Suppressor macrophage (primary cell): ENCODE data around the gene WDR70.
"Not testable (repeated sequence)": the region's sequence is repeated elsewhere in the genome, so short reads cannot be mapped to it uniquely, and the experiment has no call there.

Experiments used
- DNase-seq, 4 experiments: peaks; one replicate each; pipeline ENCODE4 v3.0.0-alpha.2; 2020 to 2022

The WDR70 gene

DNA sequence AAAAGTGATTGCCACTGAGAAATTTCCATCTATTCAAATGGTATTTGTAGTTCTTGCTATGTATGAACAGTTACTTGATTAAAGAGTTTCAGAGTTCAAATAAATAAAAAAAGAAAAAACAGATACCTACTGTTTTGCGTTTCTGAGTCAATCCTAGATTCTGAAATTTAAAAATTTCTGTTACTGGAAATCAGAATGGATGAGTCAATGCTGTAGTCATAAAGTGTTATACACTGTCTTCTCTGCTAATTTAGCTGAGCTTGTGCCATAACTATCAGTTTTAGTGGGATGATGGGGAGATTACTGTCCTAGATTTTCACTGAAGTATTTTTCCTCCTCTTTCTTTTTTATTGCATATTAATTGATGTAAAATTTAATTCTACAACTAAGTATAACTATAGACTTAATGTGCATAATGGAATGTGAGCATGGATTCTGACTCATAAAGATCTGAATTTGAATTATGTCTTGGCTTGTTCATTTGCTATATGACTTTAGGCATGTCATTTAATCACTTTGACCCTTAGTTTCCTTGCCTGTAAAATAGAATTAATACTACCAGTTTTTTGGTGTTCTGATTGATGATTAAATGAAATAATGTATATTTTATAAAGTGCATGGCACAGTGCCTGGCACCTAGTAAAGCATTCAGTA lies 75.4 kb downstream of the WDR70 start:
- DNase-seq = not testable (repeated sequence)

DNA sequence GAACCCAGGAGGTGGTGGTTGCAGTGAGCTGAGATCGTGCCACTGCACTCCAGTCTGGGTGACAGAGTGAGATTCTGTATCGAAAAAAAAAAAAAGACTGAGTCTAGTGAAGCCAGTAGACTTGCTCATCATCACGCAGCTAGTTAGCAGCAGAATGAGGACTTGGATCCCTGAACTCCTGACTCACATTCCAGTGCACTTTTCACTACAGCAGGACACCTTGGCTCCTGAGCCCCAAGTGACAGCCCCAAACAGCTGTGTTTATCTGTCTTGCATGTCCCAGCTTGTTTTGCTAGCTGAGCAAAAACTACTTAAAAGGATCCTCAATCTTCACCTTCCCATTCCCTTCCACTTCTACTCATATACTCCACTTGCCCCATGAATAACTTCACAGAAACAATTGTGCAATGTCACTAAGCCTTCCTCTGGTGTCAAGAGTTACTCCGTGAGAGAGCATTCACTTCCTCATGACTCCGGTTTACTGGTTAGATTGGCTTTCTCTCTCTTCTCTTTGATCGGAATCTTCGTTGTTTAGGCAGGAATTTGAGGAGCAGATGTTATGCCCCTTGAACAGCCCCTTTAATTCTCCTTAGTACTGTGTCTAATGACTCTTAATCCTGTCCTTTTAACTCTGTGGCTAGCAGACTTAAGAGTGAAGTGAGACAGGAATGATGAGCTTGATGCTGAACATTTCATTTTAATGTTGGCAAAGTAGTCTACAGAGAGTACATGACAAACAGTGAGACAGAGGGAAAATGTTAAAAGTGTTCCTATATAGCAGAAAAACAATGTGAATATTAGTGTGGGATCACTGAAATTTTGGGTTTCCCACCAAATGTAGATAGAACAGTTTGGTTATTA lies 84.3 kb downstream of the WDR70 start:
- peak; percentile 57 to 82 (median 70) for DNase-seq

DNA sequence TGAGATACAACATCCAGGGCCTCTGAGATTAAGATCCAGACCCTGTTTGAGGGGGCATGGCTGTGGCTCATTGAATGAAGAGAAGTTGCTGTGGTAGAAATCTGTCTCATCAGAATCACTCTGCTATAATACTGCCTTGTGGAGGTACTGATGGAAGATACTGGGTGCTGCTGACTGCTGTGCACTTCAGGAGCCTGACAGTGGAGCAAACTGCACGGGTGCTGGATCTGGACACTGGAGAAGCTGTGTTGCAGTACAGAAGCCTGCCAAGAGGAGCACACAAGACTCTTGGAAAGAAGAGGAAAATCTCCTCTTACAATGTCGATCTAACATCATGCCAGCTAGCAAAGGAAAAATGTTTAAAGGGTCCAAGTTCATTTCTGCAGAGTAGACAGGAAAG lies 85.5 kb downstream of the WDR70 start:
- DNase-seq = not testable (repeated sequence)

DNA sequence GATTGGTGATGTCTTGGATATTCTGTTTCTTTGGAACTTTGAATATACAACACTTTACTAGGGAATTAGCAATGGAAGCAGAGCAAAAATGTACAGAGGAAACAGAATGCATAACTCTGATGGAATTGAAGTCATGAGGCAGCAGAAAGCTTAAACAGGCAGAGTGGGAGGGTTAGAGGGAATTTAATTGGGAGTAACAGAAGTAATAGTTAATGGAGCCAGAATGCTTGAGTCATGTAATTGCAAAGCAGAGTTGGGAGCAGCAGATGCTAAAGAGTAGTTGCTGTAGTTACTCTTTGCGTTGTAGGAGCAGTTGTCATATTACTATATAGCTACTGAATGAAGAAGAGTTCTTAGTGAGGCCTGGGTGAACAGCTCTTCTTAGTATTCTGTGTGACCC lies 90.3 kb downstream of the WDR70 start:
- not testable (repeated sequence) for DNase-seq

DNA sequence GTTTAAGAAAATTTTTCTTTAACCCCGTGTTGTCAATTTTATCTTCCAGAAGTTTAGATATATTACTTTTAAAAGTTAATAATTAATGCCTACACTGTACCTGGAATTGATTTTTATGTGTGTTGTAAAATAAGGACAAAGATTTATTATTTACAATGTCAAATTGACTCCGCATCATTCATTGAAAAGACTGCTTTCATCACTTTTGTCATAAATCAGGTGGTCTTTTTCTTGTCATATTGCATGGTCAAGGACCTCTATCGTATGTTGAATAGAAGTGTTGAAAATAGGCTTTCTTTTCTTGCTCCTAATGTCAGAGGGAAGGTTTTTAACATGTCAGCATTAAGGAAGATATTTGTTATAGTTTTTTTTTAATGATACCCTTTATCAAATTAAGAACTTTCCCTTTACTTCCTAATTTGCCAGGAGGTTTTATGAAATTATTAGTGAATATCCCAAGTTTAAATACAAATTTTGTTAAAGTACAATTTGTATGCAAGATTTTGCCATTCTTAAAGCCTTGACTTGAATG lies 92.6 kb downstream of the WDR70 start:
- DNase-seq = no peak

DNA sequence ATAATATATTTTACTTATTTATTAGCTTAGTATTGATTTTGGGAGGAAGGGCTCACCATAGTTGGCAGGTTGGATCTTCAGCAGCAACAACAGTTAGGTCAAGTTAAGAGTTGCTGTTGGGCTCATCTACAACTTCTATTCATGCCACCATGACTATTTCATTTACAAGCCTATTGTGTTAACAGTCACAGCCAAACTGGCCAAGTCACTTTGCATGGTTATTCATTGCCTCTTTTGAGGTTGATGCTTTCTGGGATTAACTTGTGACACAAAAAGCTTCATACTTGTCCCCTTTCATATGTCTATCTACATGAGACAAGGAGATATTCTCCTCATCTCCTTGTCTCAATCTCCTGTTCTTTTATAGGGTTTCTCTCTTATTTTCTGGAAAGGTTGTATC lies 98.3 kb downstream of the WDR70 start:
- no peak for DNase-seq

DNA sequence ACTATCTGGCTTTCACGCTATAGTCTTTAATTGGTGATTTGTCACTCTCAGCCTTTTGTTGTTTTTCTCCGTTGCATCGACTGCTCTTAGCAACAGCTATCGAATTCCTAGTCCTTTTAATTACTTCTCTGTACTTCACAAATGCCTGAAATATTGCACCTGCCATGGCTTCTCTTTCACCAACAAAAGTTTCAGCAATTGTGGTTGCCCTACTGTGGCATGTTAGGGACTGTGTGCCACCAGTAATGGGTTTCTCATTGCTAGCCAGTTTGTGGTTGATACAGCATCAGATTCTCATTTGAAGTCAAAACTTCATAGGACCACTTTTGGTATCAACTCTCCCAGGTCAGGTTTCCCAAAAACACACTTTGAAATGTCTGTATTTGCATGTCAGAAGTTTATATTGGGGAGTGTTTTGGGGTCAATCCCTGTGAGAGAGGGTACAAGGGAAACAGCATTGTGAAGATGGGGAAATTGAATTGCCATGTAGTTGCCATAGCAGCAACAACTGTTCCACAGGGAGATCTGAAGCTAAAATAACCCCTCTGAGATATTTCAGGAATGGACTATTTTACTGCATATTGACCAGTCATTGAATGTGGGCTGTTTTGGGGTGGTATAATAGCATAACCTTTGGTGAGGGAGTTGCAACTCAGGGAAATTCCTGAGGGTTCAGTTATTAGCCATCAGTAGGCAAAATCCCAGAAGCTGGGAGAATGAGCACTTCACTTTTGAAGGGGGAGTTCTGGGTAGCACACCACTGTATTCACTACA lies 99.2 kb downstream of the WDR70 start:
- no peak for DNase-seq

DNA sequence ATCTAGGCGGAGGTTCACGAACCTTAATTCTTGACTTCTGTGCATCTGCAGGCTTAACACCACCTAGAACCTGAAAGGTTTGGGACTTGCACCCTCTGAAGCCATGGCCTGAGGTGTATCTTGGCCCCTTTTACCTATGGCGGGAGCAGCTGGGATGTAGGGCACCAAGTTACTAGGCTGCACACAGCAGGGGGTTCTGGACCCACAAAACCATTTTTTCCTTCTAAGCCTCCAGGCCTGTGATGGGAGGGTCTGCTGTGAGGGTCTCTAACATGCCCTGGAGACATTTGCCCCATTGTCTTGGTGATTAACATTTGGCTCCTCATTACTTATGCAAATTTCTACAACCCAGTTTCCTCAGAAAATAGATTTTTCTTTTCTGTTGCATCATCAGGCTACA lies 102.3 kb downstream of the WDR70 start:
- DNase-seq = not testable (repeated sequence)

DNA sequence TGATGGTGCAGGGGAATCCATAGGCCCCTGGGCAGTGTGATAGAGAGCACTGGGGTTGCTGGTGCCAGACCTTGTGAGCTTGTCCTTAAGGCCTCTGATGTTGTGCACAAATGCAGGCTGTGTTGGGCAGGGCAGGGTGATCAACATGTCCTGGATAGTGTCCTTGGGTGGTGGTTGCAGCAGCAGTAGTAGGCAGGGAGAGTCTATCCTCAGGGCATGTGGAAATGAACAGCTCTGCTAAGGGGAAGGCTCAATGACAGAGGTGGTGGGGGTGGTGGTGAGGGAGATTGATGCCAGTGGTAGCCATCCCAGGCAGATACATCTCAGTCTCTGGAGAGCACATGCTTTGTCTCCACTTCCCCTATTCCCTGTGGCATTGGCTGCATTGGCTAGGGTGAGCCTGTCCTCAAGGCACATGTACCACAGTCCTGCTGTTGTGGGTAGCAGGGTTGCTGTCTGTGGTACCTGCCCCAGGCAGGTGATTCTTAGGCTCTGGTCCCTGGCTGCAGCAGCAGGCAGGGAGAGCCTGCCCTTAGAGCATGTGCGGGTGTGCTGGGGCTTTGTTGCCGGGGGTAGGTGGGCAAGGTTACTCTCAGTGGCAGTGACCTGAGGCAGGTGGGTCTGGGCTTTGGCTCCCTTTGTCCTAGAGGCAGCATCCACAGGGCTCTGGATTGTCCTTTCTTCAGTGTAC lies 111.1 kb downstream of the WDR70 start:
- DNase-seq = no peak

DNA sequence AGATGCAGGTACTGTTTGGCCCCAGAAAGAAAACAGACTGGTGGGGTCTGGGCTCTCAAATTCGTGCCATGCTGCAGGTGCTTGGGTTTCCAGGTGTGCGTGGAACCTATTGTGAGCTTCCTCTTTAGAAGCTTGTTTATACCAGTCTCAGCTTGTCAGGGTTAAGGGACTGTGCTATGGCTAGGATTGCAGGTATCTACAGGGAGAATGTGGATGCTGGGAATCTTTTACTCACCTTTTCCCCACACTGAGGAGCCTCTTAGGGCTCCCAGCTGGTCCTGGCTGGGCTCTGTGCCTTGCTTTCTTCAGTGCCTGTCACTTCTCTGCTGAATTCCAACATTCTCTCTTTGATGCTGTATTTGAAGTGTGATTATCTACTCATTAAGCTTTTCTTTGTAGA lies 111.8 kb downstream of the WDR70 start:
- no peak for DNase-seq

DNA sequence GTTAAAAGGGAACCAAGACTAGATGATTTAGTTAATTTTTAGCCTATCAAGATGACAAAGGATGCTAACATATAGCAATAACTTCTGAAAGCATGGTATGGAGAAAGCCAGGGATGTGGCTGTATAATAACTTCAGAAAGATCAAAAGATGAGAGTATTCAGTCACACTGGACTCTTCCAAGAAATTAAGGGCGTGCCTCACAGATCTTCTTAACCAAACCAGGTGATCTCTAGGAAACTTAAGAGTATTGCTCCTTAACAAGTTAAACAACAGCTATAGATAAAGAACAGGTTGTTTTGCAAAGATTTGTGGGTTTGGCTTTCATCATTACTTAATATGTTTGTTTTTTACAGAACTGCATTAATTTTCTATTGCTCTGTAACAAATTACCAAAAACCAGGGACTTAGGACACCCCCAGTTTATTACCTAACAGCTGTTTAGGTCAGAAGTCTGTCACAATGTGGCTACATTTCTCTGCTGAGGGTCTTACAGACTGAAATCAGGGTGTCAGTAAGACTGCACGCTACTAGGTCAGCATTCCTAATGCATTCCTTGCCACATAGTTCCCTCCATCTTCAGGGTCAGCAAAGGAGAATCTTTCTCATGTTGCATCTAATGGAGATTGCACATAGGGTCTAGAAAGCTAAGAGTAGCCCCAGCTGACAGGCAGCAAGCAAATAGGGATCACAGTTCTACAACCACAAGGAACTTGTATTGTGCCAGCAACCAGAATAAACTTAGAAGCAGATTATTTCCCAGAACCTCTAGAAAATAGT lies 113.8 kb downstream of the WDR70 start:
- DNase-seq = no peak

DNA sequence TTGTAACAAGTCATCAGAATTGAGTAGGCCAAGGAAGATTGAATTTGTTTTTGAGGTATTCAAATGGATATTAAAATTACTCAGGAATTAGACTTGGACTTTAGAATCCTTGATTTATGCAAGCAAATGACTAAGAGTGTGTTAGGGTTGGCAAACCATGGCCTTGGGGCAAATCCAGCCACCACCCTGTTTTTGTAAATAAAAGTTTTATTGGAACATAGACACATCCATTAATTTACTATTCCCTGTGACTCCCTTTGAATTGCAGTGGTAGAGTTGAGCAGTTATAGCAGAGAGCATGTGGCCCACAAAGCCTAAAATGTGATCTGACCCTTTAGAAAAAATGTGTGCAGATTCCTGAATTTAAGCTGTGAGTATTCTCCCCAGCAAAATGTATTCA lies 115.6 kb downstream of the WDR70 start:
- DNase-seq = no peak

DNA sequence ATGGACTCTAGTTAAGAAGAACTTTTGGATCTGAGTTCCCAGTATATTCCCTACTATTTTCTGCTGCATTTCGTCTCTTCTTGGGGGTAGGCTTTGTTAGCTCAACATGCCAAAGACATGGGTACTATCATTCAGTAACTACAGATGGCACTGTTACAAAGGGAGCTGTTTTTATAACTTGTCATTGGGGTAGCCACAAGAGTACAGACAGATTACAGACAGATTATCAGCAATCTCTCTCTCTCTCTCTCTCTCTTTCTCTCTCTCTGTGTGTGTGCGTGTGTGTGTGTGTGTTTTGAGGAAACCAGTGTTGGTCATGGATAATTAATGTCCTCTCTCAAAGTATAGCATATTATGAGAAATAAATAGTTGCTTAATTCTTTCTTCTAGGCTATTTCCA lies 116.1 kb downstream of the WDR70 start:
- DNase-seq = no peak

DNA sequence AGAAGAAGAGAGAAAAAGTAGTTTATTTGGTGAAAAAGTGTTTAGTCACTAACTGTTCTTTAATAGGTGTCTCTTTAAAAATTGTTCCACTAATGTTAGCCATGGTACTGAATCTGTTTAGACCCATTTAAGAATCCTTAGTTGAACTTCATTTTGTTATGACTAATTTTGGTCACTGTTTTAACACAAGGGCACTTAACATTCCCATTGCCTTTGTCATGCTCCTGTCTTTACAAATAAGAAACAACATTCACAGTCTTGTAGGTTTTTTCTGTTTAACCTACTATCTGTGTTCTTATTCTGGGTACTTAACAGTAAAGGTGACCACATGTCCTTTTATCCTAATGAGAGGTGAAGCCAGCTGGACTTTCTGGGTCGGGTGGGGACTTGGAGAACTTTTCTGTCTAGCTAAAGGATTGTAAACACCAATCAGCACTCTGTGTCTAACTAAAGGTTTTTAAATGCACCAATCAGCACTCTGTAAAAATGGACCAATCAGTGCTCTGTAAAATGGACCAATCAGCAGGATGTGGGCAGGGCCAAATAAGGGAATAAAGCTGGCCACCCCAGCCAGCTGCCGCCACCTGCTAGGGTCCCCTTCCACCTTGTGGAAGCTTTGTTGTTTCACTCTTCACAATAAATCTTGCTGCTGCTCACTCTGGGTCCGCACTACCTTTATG lies 116.7 kb downstream of the WDR70 start:
- DNase-seq = no peak

DNA sequence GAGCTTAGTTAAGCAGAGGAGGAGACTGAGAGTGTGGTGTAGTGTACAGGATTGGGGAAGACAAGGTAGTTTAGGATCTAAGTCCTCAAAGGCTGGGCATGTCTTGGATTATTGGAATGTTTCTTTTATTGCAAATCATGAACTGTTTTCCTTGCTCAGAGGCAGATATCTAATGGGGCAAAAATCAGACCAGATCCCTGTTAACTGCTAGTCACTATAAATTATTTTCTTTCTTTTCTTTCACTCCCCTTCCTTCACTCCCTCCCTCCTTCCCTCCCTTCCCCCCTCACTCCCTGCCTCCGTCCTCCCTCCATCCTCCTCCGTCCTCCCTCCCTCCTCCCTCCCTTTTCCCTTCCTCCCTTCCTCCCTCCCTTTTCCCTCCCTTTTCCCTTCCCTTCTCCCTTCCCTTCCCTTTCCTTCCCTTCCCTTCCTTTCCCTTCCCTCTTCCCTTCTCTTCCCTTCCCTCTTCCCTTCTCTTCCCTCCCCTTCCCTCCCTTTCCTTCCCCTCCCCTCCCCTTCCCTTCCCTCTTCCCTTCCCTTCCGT lies 117.9 kb downstream of the WDR70 start:
- DNase-seq = no peak

DNA sequence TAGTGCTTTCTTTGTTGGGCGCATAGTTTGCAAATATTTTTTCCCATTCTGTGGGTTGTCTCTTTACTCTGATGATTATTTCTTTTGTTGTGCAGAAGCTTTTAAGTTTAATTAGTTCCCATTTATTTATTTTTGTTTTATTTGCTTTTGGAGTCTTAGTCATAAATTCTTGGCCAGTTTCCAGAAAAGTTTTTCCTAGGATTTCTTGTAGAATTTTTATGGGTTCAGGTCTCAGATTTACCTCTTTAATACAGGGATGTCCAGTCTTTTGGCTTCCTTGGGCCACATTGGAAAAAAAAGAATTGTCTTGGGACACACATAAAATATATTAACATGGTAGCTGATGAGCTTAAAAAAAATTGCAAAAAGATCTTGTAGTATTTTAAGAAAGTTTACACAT lies 122.0 kb downstream of the WDR70 start:
- no peak for DNase-seq

DNA sequence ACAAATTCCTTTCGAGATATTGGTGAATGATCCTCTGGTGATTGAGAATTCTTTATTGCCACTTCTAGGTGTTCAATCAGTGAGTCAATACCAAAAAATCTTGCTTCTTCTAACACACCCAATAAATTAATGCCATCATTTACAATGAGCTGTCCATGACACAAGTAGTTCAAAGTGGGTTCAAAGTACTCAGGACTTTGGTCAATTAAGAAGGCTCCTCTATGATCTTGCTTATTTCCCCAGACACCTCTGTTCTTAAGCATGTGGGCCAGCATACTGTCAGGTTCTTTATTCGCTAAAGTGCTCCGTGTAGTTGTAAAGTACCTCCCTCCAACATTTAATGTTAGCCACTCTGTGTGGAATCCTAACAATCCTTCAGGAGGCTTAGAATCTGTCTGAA lies 127.1 kb downstream of the WDR70 start:
- no peak for DNase-seq

DNA sequence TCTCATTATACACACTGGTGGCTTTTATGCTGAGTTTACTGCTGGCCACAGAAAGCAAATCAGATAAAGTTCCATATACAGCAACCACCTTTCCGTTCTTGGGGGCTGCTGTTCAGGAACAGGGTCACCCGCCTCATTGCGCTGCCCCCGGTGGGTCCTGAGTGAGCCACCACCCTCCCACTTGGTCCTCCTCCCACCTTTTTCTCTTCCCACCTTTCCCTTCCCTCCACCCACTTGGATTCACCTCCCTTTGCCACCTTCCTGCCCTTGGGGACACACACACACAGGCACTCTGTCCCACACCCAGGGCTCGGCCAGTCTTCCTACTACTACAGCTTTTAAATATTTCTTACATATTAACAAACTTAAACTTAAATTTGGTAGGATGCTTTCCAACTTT lies 127.6 kb downstream of the WDR70 start:
- DNase-seq = no peak

DNA sequence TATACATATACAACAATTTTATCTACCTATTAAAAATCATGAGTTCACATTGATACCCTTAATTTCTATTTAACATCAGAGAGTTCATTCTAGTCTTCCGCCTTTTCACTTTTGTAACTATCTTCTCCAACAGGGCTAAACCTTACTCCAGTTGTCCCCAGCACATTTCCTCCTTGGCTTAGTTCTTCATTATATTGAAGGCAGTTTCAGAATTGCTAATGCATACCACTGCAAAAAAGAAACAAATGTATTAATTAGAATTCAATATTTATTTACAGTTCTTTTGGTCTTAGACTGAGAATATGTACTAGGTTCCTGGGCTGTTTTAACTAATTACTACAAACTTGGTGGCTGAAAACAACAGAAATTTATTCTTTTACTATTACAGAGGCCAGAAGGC lies 132.5 kb downstream of the WDR70 start:
- no peak for DNase-seq

DNA sequence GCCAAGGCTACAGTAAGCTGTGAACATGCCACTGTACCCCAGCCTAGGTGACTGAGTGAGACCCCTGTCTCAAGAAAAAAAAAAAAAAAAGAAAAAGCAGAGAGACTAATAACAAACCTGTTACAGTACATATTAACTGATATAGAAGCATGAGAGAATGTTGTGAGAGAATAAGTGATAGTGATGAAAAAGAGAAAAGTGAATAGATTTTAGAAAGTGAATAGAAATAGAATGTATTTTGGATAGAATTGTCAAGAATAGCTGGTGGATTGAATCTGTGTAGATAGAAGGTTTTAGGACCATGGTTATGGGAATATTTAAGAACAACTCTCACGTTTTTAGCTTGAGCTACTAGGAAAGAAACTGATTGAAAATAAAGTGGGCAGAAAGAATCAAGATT lies 135.8 kb downstream of the WDR70 start:
- no peak for DNase-seq

DNA sequence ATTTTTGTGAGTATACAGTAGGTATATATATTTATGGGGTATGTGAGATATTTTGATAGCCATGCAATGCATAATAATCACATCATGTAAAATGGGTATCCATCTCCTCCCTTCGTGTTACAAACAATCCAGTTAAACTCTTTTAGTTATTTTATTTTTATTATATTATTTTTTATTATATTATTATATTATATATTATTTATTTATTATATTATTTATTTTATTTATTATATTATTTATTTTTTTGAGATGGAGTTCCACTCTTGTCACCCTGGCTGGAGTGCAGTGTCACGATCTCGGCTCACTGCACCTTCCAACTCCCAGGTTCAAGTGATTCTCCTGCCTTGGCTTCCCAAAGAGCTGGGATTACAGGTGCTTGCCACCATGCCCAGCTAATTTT lies 138.6 kb downstream of the WDR70 start:
- no peak for DNase-seq
